Left ventricle myocardium superior (tissue), 1 donor: ENCODE results near the gene PRICKLE1. TPM values are rescaled to one million over a fixed set of nuclear protein-coding genes. Genes with fewer than 3 reads are reported as not detected.
"Not testable (repeated sequence)": the region's sequence is repeated elsewhere in the genome, so short reads cannot be mapped to it uniquely, and the experiment has no call there.

Experiments
- ATAC-seq: fragments of 200-7000 bp; cut with Tn5 transposase; one replicate; pipeline ENCODE4 v1.9.1; 2020; ENCODE audit warnings: mild to moderate bottlenecking, moderate library complexity
- DNase-seq: peaks from one replicate; pipeline ENCODE4 v3.0.0-alpha.2; 2020
- intact Hi-C: fragments of 100-400 bp; cut with micrococcal nuclease; formaldehyde crosslinking; loops from one replicate; pipeline ENCODE4 v1.11.0; 2022
- total RNA-seq: library from RNA; stranded (reverse); fragmentation: NEBNext Ultra II Directional; extraction: Animal tissue kit (Norgen Biotek cat#: 25700); gene quantifications from one replicate; pipeline ENCODE4 v1.2.1, GENCODE V29; 2021
- donor health status: DM: no; HTN: yes; CAD: no; lungs with severe emphysema.

PRICKLE1 gene
- total RNA-seq, 1 donor from 2014 or later, result 17.7 TPM

GRCh38 chr12:42565633-42566032 lies 23.9 kb downstream of the PRICKLE1 start:
- intact Hi-C loops, result loop anchor here (10.0 kb wide), 1 partner anchor 441 kb away; no protein-coding TSS in a partner anchor
- DNase-seq, result no peak
- ATAC-seq, result peak; percentile 83

GRCh38 chr12:42564996-42565395 lies 24.6 kb downstream of the PRICKLE1 start:
- no peak for DNase-seq
- intact Hi-C loops, result loop anchor here (10.0 kb wide), 1 partner anchor 440 kb away; no protein-coding TSS in a partner anchor
- ATAC-seq, result no peak

- intact Hi-C loops, result loop anchor here (10.0 kb wide), 1 partner anchor 440 kb away; no protein-coding TSS in a partner anchor
- DNase-seq, result no peak
- no peak for ATAC-seq
These were observed 25.0 kb downstream of the PRICKLE1 start for GRCh38 chr12:42564556-42564955.

- peak; percentile 77 for ATAC-seq
- DNase-seq, result no peak
- intact Hi-C loops, result loop anchor here (10.0 kb wide), 1 partner anchor 436 kb away; no protein-coding TSS in a partner anchor
These were observed 28.6 kb downstream of the PRICKLE1 start for GRCh38 chr12:42560977-42561376.

GRCh38 chr12:42557586-42558172 lies 31.9 kb downstream of the PRICKLE1 start:
- ATAC-seq (peak; percentile 80), DNase-seq (no peak)
- intact Hi-C loops, result no loop called here

- DNase-seq, result no peak
- ATAC-seq, result peak; percentile 79
- intact Hi-C loops, result no loop called here
These were observed 32.6 kb downstream of the PRICKLE1 start for GRCh38 chr12:42556917-42557316.

- DNase-seq (no peak), ATAC-seq (no peak)
- intact Hi-C loops, result no loop called here
These were observed 36.7 kb downstream of the PRICKLE1 start for GRCh38 chr12:42552822-42553221.

GRCh38 chr12:42550800-42551199 lies 38.7 kb downstream of the PRICKLE1 start:
- no peak for DNase-seq
- intact Hi-C loops, result no loop called here
- no peak for ATAC-seq

GRCh38 chr12:42546709-42547108 lies 42.8 kb downstream of the PRICKLE1 start:
- intact Hi-C loops, result no loop called here
- DNase-seq, result no peak
- ATAC-seq, result no peak

- no peak for ATAC-seq
- no peak for DNase-seq
- intact Hi-C loops, result no loop called here
These were observed 47.6 kb downstream of the PRICKLE1 start for GRCh38 chr12:42541965-42542364.

GRCh38 chr12:42541308-42541707 lies 48.2 kb downstream of the PRICKLE1 start:
- intact Hi-C loops, ATAC-seq: not testable (repeated sequence)

GRCh38 chr12:42539696-42540095 lies 49.9 kb downstream of the PRICKLE1 start:
- no peak for DNase-seq
- ATAC-seq, result no peak
- intact Hi-C loops, result no loop called here

More at GRCh38 chr12:42541308-42541707, 48.2 kb downstream of the PRICKLE1 start:
- not testable (repeated sequence) for DNase-seq

GRCh38 chr12:42538203-42538602 lies 51.3 kb downstream of the PRICKLE1 start:
- no peak for DNase-seq
- intact Hi-C loops, result no loop called here
- no peak for ATAC-seq

- intact Hi-C loops, result no loop called here
- peak; percentile 29 for DNase-seq
- ATAC-seq, result peak; percentile 97
These were observed 55.2 kb downstream of the PRICKLE1 start for GRCh38 chr12:42534184-42534838.

GRCh38 chr12:42530284-42530683 lies 59.3 kb downstream of the PRICKLE1 start:
- intact Hi-C loops, result no loop called here
- DNase-seq (no peak), ATAC-seq (no peak)

GRCh38 chr12:42525444-42525843 lies 64.1 kb downstream of the PRICKLE1 start:
- intact Hi-C loops, result no loop called here
- DNase-seq (no peak), ATAC-seq (no peak)

GRCh38 chr12:42524716-42525115 lies 64.8 kb downstream of the PRICKLE1 start:
- intact Hi-C loops, result no loop called here
- ATAC-seq, result no peak
- no peak for DNase-seq

GRCh38 chr12:42516573-42516972 lies 73.0 kb downstream of the PRICKLE1 start:
- intact Hi-C loops, result no loop called here
- DNase-seq (no peak), ATAC-seq (no peak)

GRCh38 chr12:42511656-42512055 lies 77.9 kb downstream of the PRICKLE1 start:
- DNase-seq (no peak), ATAC-seq (no peak)
- intact Hi-C loops, result no loop called here

- intact Hi-C loops, result no loop called here
- DNase-seq (no peak), ATAC-seq (peak; percentile 40)
These were observed 78.7 kb downstream of the PRICKLE1 start for GRCh38 chr12:42510823-42511222.
